Measurements from ENCODE around the gene PPP2R1B. TPM values are rescaled to one million over a fixed set of nuclear protein-coding genes. Genes with fewer than 3 reads are reported as not detected.

PPP2R1B gene
- total RNA-seq, 1 donor from 2014 or later, result 64.3 TPM

- peak; percentile 59 for DNase-seq (ENCODE audit: low read depth)
Measured at GRCh38 chr11:111693224-111693937, 72.8 kb downstream of the PPP2R1B start.

- peak; percentile 75 for DNase-seq (ENCODE audit: low read depth)
Measured at GRCh38 chr11:111691741-111692140, 74.4 kb downstream of the PPP2R1B start.

GRCh38 chr11:111691176-111691575, 75.0 kb downstream of the PPP2R1B start:
- peak; percentile 35 for DNase-seq (ENCODE audit: low read depth)

- DNase-seq (ENCODE audit: low read depth), result peak; percentile 69
Measured at GRCh38 chr11:111688013-111688412, 78.2 kb downstream of the PPP2R1B start.

GRCh38 chr11:111684251-111684650, 81.9 kb downstream of the PPP2R1B start:
- DNase-seq (ENCODE audit: low read depth), result peak; percentile 30

- DNase-seq (ENCODE audit: low read depth), result no peak
Measured at GRCh38 chr11:111683806-111684205, 82.4 kb downstream of the PPP2R1B start.

GRCh38 chr11:111680486-111681175, 85.6 kb downstream of the PPP2R1B start:
- no peak for DNase-seq (ENCODE audit: low read depth)

Other genes with a start within 250 kb of the PPP2R1B start
- gene LAYN, start 225.7 kb downstream of the PPP2R1B start, total RNA-seq, result 10.0 and 61.1 TPM in 2 replicates
- 8.9 and 28.2 TPM in 2 replicates for gene SIK2, start 163.9 kb downstream of the PPP2R1B start, total RNA-seq
- 41.7 and 42.4 TPM in 2 replicates for gene ALG9, start 105.2 kb upstream of the PPP2R1B start, total RNA-seq
- gene FDXACB1, start 112.8 kb upstream of the PPP2R1B start, total RNA-seq, result 3.0 and 3.4 TPM in 2 replicates
- 7.6 and 20.1 TPM in 2 replicates for gene CFAP68, start 113.2 kb upstream of the PPP2R1B start, total RNA-seq
- gene CRYAB, start 145.4 kb upstream of the PPP2R1B start, total RNA-seq, result 63.0 and 179 TPM in 2 replicates
- 0.10 and 0.69 TPM in 2 replicates for gene HSPB2, start 146.3 kb upstream of the PPP2R1B start, total RNA-seq
- 9.2 and 15.3 TPM in 2 replicates for gene C11orf52, start 152.5 kb upstream of the PPP2R1B start, total RNA-seq
- 58.9 and 64.7 TPM in 2 replicates for gene DIXDC1, start 171.0 kb upstream of the PPP2R1B start, total RNA-seq